ENCODE measurements around the gene NRARP.

GRCh38 chr9:137298401-137299202 is 3.5 kb downstream of the NRARP start:
- TF ChIP-seq CTCF (IDR thresholded peaks at IDR 0.05; ENCODE audit: low read length), result no peak
- no peak for TF ChIP-seq EZH2phosphoT487 (IDR thresholded peaks at IDR 0.05; ENCODE audit: low read length)
